Measurements from ENCODE around the gene SPRYD3.
"Not testable (repeated sequence)": the region's sequence is repeated elsewhere in the genome, so short reads cannot be mapped to it uniquely, and the experiment has no call there.

SPRYD3 gene

DNA sequence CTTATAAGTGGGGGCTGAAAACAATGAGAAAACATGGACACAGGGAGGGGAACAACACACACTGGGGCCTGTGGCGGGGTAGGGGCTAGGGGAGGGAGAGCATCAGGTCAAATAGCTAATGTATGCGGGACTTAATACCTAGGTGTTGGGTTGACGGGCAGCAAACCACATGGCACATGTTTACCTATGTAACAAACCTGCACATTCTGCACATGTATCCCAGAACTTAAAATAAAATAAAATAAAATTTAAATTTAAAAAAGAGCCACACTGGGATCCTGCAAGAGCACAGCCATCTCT lies 16.4 kb upstream of the SPRYD3 start:
- not testable (repeated sequence) for H3K4ac ChIP-seq (ENCODE audit: low read depth in 1 of 2, low read length in 2 of 2); H2BK15ac ChIP-seq (ENCODE audit: low read depth, poor library complexity, severe bottlenecking); H3K23ac ChIP-seq (ENCODE audit: low read length in 2 of 2); H3K18ac ChIP-seq (ENCODE audit: low read depth in 1 of 2, low read length in 2 of 2); H3K27ac ChIP-seq (ENCODE audit: low read length, poor library complexity, severe bottlenecking); H2AFZ ChIP-seq (ENCODE audit: low read depth, low read length); H3K9me3 ChIP-seq (ENCODE audit: control insufficient read depth, low read length); H2AK5ac ChIP-seq (ENCODE audit: low read length, severe bottlenecking); H2BK12ac ChIP-seq (ENCODE audit: low read length in 2 of 2); H3K4me2 ChIP-seq (ENCODE audit: low read length, poor library complexity, severe bottlenecking); H3K79me1 ChIP-seq (replicated peaks; ENCODE audit: low read length, poor library complexity, severe bottlenecking); H3K14ac ChIP-seq (ENCODE audit: low read length in 2 of 2); H2BK120ac ChIP-seq (ENCODE audit: low read depth, low read length); H2BK5ac ChIP-seq (ENCODE audit: low read depth, low read length, poor library complexity, severe bottlenecking); DNase-seq; H4K8ac ChIP-seq (ENCODE audit: low read length); H4K91ac ChIP-seq (ENCODE audit: low read length); H3K36me3 ChIP-seq (ENCODE audit: control insufficient read depth in 1 of 2, insufficient read depth in 2 of 2, low read depth in 1 of 2, low read length in 2 of 2)
- Histone ChIP-seq H3K27me3 (ENCODE audit: control insufficient read depth in 1 of 2, insufficient read depth in 1 of 2, low read length in 2 of 2) (peaks cover 0 to 15% of the 10 kb centered on the region in 2 experiments), H3K9ac (ENCODE audit: low read length) (peak overlapping the region; percentile 94), H3K4me1 (ENCODE audit: control insufficient read depth, insufficient read depth, low read depth, low read length) (peaks cover 25% of the 10 kb centered on the region), H3K4me3 (ENCODE audit: insufficient read depth in 1 of 2, low read depth in 1 of 2, low read length in 2 of 2) (peak overlapping the region in 1 of 2 experiments; percentile 85)
- no CpG with 5 or more reads among the region's 3 CpGs for WGBS

DNA sequence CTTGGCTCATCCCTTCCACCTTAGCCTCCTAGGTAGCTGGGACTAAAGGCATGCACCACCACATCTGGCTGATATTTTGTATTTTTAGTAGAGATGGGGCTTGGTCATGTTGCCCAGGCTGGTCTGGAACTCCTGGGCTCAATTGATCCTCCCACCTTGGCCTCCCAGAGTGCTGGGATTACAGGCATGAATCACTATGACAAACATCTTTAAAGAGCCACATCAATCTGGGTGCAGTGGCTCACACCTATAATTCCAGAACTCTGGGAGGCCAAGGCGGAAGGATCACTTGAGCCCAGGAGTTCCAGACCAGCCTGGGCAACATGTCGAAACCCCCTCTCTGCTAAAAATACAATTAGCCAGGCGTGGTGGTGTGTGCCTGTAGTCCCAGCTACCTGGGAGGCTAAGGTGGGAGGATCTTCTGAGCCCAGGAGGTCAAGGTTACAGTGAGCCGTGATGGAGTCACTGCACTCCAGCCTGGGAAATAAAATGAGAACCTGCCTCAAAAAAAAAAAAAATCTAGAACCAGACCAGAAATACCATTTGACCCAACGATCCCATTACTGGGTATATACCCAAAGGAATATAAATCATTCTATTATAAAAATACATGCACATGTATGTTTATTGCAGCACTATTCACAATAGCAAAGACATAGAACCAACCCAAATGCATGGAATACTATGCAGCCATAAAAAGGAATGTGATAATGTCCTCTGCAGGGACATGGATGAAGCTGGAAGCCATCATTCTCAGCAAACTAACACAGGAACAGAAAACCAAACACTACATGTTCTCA lies 15.8 kb upstream of the SPRYD3 start:
- not testable (repeated sequence) for DNase-seq; H3K9ac ChIP-seq (ENCODE audit: low read length); H3K4me3 ChIP-seq (ENCODE audit: insufficient read depth in 1 of 2, low read depth in 1 of 2, low read length in 2 of 2); H2AFZ ChIP-seq (ENCODE audit: low read depth, low read length); H3K9me3 ChIP-seq (ENCODE audit: control insufficient read depth, low read length); H3K14ac ChIP-seq (ENCODE audit: low read length in 2 of 2); H3K4me2 ChIP-seq (ENCODE audit: low read length, poor library complexity, severe bottlenecking); H3K36me3 ChIP-seq (ENCODE audit: control insufficient read depth in 1 of 2, insufficient read depth in 2 of 2, low read depth in 1 of 2, low read length in 2 of 2); H2BK5ac ChIP-seq (ENCODE audit: low read depth, low read length, poor library complexity, severe bottlenecking); H3K23ac ChIP-seq (ENCODE audit: low read length in 2 of 2); H3K79me1 ChIP-seq (replicated peaks; ENCODE audit: low read length, poor library complexity, severe bottlenecking); H4K8ac ChIP-seq (ENCODE audit: low read length); H2AK5ac ChIP-seq (ENCODE audit: low read length, severe bottlenecking); H3K27ac ChIP-seq (ENCODE audit: low read length, poor library complexity, severe bottlenecking); H4K91ac ChIP-seq (ENCODE audit: low read length); H2BK12ac ChIP-seq (ENCODE audit: low read length in 2 of 2); H2BK120ac ChIP-seq (ENCODE audit: low read depth, low read length)
- Histone ChIP-seq H2BK15ac (ENCODE audit: low read depth, poor library complexity, severe bottlenecking) (peak overlapping the region; percentile 86), H3K4me1 (ENCODE audit: control insufficient read depth, insufficient read depth, low read depth, low read length) (peaks cover 25% of the 10 kb centered on the region), H3K4ac (ENCODE audit: low read depth in 1 of 2, low read length in 2 of 2) (peak overlapping the region in 1 of 2 experiments; percentile 11), H3K18ac (ENCODE audit: low read depth in 1 of 2, low read length in 2 of 2) (peak overlapping the region in 1 of 2 experiments; percentile 16), H3K27me3 (ENCODE audit: control insufficient read depth in 1 of 2, insufficient read depth in 1 of 2, low read length in 2 of 2) (peaks cover 0 to 19% of the 10 kb centered on the region in 2 experiments)
- WGBS, result 95% methylated on average over 3 of the region's 5 CpGs

DNA sequence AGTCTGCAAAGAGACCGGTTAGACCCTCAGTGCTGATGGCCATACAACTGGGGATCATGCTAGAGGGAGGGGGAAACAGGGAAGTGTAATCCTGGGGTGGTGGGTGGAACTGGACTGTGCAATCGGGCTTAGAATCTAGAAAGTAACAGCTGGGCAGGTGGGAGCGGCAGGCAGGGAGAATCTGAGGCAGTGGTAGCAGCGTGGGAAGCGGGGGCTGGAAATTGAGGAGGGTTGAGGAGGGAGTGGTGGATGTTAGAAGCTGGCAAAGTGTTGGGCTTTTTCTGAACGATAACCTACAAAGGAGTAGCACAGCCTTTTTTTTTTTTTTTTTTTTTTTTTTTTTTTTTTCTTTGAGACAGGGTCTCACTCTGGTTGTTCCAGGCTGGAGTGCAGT lies 15.2 kb upstream of the SPRYD3 start:
- Histone ChIP-seq H3K4me2 (ENCODE audit: low read length, poor library complexity, severe bottlenecking) (no peak overlapping the region), H4K8ac (ENCODE audit: low read length) (peak overlapping the region; percentile 91), H3K4ac (ENCODE audit: low read depth in 1 of 2, low read length in 2 of 2) (peak overlapping the region; percentile 85 to 88), H3K14ac (ENCODE audit: low read length in 2 of 2) (peak overlapping the region in 1 of 2 experiments; percentile 96), H2BK5ac (ENCODE audit: low read depth, low read length, poor library complexity, severe bottlenecking) (no peak overlapping the region), H2AK5ac (ENCODE audit: low read length, severe bottlenecking) (no peak overlapping the region), H3K18ac (ENCODE audit: low read depth in 1 of 2, low read length in 2 of 2) (peak overlapping the region; percentile 88 to 96), H3K27ac (ENCODE audit: low read length, poor library complexity, severe bottlenecking) (no peak overlapping the region), H3K9ac (ENCODE audit: low read length) (peak overlapping the region; percentile 36), H2BK15ac (ENCODE audit: low read depth, poor library complexity, severe bottlenecking) (peak overlapping the region; percentile 98), H2BK120ac (ENCODE audit: low read depth, low read length) (peak overlapping the region; percentile 82), H4K91ac (ENCODE audit: low read length) (peak overlapping the region; percentile 85), H3K4me3 (ENCODE audit: insufficient read depth in 1 of 2, low read depth in 1 of 2, low read length in 2 of 2) (no peak overlapping the region), H3K27me3 (ENCODE audit: control insufficient read depth in 1 of 2, insufficient read depth in 1 of 2, low read length in 2 of 2) (peaks cover 0 to 20% of the 10 kb centered on the region in 2 experiments), H3K4me1 (ENCODE audit: control insufficient read depth, insufficient read depth, low read depth, low read length) (peaks cover 25% of the 10 kb centered on the region), H3K23ac (ENCODE audit: low read length in 2 of 2) (peak overlapping the region in 1 of 2 experiments; percentile 34), H3K36me3 (ENCODE audit: control insufficient read depth in 1 of 2, insufficient read depth in 2 of 2, low read depth in 1 of 2, low read length in 2 of 2) (no peaks in the 10 kb centered on the region), H3K79me1 (replicated peaks; ENCODE audit: low read length, poor library complexity, severe bottlenecking) (no peaks in the 10 kb centered on the region), H3K9me3 (ENCODE audit: control insufficient read depth, low read length) (no peaks in the 10 kb centered on the region), H2AFZ (ENCODE audit: low read depth, low read length) (peak overlapping the region; percentile 72), H2BK12ac (ENCODE audit: low read length in 2 of 2) (peak overlapping the region; percentile 57 to 95)
- no peak for DNase-seq
- 97% methylated on average over 3 of the region's 6 CpGs for WGBS

DNA sequence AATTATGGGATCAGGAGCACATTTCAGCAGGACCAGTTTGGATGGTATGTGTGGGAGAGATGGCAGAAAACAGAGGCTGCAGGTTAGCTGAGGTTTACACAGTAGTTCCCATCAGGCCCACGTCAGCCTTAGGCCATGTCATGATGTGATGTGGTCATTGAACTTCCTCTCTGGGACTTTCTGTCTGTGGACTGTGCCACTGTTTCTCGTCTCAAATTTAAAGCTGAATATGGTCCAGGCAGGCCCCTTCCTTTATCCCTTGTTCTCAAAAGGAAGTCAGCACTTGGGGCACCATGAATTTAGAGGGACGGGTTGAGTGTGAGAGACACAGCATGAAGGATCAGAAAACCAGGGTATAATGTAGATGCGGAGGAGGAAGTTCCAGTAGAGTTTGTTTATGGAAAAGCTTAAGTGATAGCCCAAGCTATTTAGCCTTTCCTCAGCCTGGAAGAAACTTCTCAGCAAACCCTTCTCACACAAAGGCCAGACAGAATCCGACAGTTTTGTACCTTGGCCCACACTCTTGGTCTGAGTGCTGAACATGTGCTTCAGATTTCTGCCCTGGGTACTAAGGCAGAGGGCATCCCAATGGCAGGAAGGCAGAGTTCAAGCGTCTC lies 14.7 kb upstream of the SPRYD3 start:
- Histone ChIP-seq H2BK15ac (ENCODE audit: low read depth, poor library complexity, severe bottlenecking) (peak overlapping the region; percentile 98), H3K27ac (ENCODE audit: low read length, poor library complexity, severe bottlenecking) (no peak overlapping the region), H3K4me2 (ENCODE audit: low read length, poor library complexity, severe bottlenecking) (no peak overlapping the region), H2BK120ac (ENCODE audit: low read depth, low read length) (peak overlapping the region; percentile 82), H3K9me3 (ENCODE audit: control insufficient read depth, low read length) (no peaks in the 10 kb centered on the region), H2BK5ac (ENCODE audit: low read depth, low read length, poor library complexity, severe bottlenecking) (no peak overlapping the region), H3K4me3 (ENCODE audit: insufficient read depth in 1 of 2, low read depth in 1 of 2, low read length in 2 of 2) (no peak overlapping the region), H3K36me3 (ENCODE audit: control insufficient read depth in 1 of 2, insufficient read depth in 2 of 2, low read depth in 1 of 2, low read length in 2 of 2) (no peaks in the 10 kb centered on the region), H4K8ac (ENCODE audit: low read length) (peak overlapping the region; percentile 91), H2AFZ (ENCODE audit: low read depth, low read length) (peak overlapping the region; percentile 72), H4K91ac (ENCODE audit: low read length) (peak overlapping the region; percentile 85), H3K27me3 (ENCODE audit: control insufficient read depth in 1 of 2, insufficient read depth in 1 of 2, low read length in 2 of 2) (peaks cover 0 to 20% of the 10 kb centered on the region in 2 experiments), H3K14ac (ENCODE audit: low read length in 2 of 2) (peak overlapping the region in 1 of 2 experiments; percentile 96), H3K23ac (ENCODE audit: low read length in 2 of 2) (peak overlapping the region in 1 of 2 experiments; percentile 34), H3K4ac (ENCODE audit: low read depth in 1 of 2, low read length in 2 of 2) (peak overlapping the region; percentile 85 to 88), H2AK5ac (ENCODE audit: low read length, severe bottlenecking) (no peak overlapping the region), H3K4me1 (ENCODE audit: control insufficient read depth, insufficient read depth, low read depth, low read length) (peaks cover 21% of the 10 kb centered on the region), H2BK12ac (ENCODE audit: low read length in 2 of 2) (peak overlapping the region; percentile 57 to 95), H3K9ac (ENCODE audit: low read length) (peak overlapping the region; percentile 36), H3K79me1 (replicated peaks; ENCODE audit: low read length, poor library complexity, severe bottlenecking) (no peaks in the 10 kb centered on the region), H3K18ac (ENCODE audit: low read depth in 1 of 2, low read length in 2 of 2) (peak overlapping the region; percentile 88 to 96)
- 26% methylated on average over 5 of the region's 6 CpGs for WGBS
- peak; percentile 74 for DNase-seq

Measured in mesenchymal stem cell (in vitro differentiated cells and primary cell).